ENCODE measurements around the gene GPSM3. TPM values are rescaled to one million over a fixed set of nuclear protein-coding genes. Genes with fewer than 3 reads are reported as not detected.

The GPSM3 gene
- polyA plus RNA-seq, 1 donor (not counting 4 experiments of a cell fraction or from before 2014, with no cell fraction given): 3.6 TPM

GRCh38 chr6:32168350-32168749 is 24.1 kb downstream of the GPSM3 start:
- H3K4me1 ChIP-seq (ENCODE audit: control insufficient read depth, extremely low read depth, insufficient read depth, low read length): peaks cover 12% of the 10 kb centered on the region
- H3K36me3 ChIP-seq (ENCODE audit: control insufficient read depth in 2 of 2, extremely low read depth in 1 of 2, insufficient read depth in 2 of 2, low read length in 2 of 2): peaks cover 19 to 23% of the 10 kb centered on the region in 2 experiments
- TF ChIP-seq CTCF (optimal IDR thresholded peaks at IDR 0.05 in 1 of 3, IDR thresholded peaks at IDR 0.05 in 1 of 3, conservative IDR thresholded peaks at IDR 0.05 in 1 of 3; ENCODE audit: extremely low read depth in 1 of 3, insufficient read depth in 2 of 3, low read length in 3 of 3) (no peak), EZH2 (IDR thresholded peaks at IDR 0.05; ENCODE audit: low read length) (no peak)
- H3K9ac ChIP-seq (ENCODE audit: control insufficient read depth, extremely low read depth, insufficient read depth, low read length): no peak overlapping the region
- no peak for DNase-seq (ENCODE audit: low read depth, low spot score)
- no peak for FAIRE-seq
- no peak overlapping the region for H3K27ac ChIP-seq (ENCODE audit: control insufficient read depth, insufficient read depth, low read length)
- H3K27me3 ChIP-seq (ENCODE audit: control insufficient read depth, extremely low read depth, insufficient read depth, low read length): no peaks in the 10 kb centered on the region
- no peak overlapping the region for H3K4me3 ChIP-seq (ENCODE audit: control insufficient read depth in 2 of 3, extremely low read depth in 1 of 3, insufficient read depth in 2 of 3, low read depth in 1 of 3, low read length in 3 of 3)
- H2AFZ ChIP-seq (ENCODE audit: control insufficient read depth, low read length): no peak overlapping the region
- peaks cover 2% of the 10 kb centered on the region for H3K79me2 ChIP-seq (ENCODE audit: control insufficient read depth, insufficient read depth, low read length)
- H3K9me3 ChIP-seq (ENCODE audit: control insufficient read depth, low read depth, low read length): no peaks in the 10 kb centered on the region
- H3K9me1 ChIP-seq (ENCODE audit: control insufficient read depth, extremely low read depth, insufficient read depth, low read length): no peaks in the 10 kb centered on the region
- no peak overlapping the region for H3K4me2 ChIP-seq (ENCODE audit: control insufficient read depth, extremely low read depth, insufficient read depth, low read depth, low read length)
- dilution Hi-C loops (cut with MboI; ENCODE audit: extremely low pct_ligation_motif_present, low sequenced_read_pairs): no loop called here
- no peaks in the 10 kb centered on the region for H4K20me1 ChIP-seq (ENCODE audit: control insufficient read depth, extremely low read depth, insufficient read depth, low read length)

- no peak for TF ChIP-seq EZH2 (IDR thresholded peaks at IDR 0.05; ENCODE audit: low read length)
- TF ChIP-seq CTCF (optimal IDR thresholded peaks at IDR 0.05 in 1 of 3, IDR thresholded peaks at IDR 0.05 in 1 of 3, conservative IDR thresholded peaks at IDR 0.05 in 1 of 3; ENCODE audit: extremely low read depth in 1 of 3, insufficient read depth in 2 of 3, low read length in 3 of 3): no peak
- Histone ChIP-seq H3K9ac (ENCODE audit: control insufficient read depth, extremely low read depth, insufficient read depth, low read length) (no peak overlapping the region), H4K20me1 (ENCODE audit: control insufficient read depth, extremely low read depth, insufficient read depth, low read length) (no peaks in the 10 kb centered on the region), H3K27me3 (ENCODE audit: control insufficient read depth, extremely low read depth, insufficient read depth, low read length) (no peaks in the 10 kb centered on the region), H3K79me2 (ENCODE audit: control insufficient read depth, insufficient read depth, low read length) (peaks cover under 1% of the 10 kb centered on the region), H3K4me2 (ENCODE audit: control insufficient read depth, extremely low read depth, insufficient read depth, low read depth, low read length) (no peak overlapping the region), H3K9me1 (ENCODE audit: control insufficient read depth, extremely low read depth, insufficient read depth, low read length) (no peaks in the 10 kb centered on the region), H3K27ac (ENCODE audit: control insufficient read depth, insufficient read depth, low read length) (no peak overlapping the region), H3K4me1 (ENCODE audit: control insufficient read depth, extremely low read depth, insufficient read depth, low read length) (peaks cover 6% of the 10 kb centered on the region), H3K36me3 (ENCODE audit: control insufficient read depth in 2 of 2, extremely low read depth in 1 of 2, insufficient read depth in 2 of 2, low read length in 2 of 2) (peaks cover 19 to 26% of the 10 kb centered on the region in 2 experiments), H3K9me3 (ENCODE audit: control insufficient read depth, low read depth, low read length) (no peaks in the 10 kb centered on the region), H2AFZ (ENCODE audit: control insufficient read depth, low read length) (no peak overlapping the region), H3K4me3 (ENCODE audit: control insufficient read depth in 2 of 3, extremely low read depth in 1 of 3, insufficient read depth in 2 of 3, low read depth in 1 of 3, low read length in 3 of 3) (no peak overlapping the region)
- DNase-seq (ENCODE audit: low read depth, low spot score) (no peak), FAIRE-seq (no peak)
- dilution Hi-C loops (cut with MboI; ENCODE audit: extremely low pct_ligation_motif_present, low sequenced_read_pairs): no loop called here
Observed at GRCh38 chr6:32167761-32168262, 24.6 kb downstream of the GPSM3 start.
